Adrenal gland (tissue), 12 donors: Measurements from ENCODE around the gene MINDY3. TPM values are rescaled to one million over a fixed set of nuclear protein-coding genes. Genes with fewer than 3 reads are reported as not detected.

Experiments used
- DNase-seq, 7 donors: peaks; one replicate each; pipeline ENCODE4 v3.0.0-alpha.2; 2019 to 2020
- H3K27ac ChIP-seq, 5 donors: fragments of 200-600 bp; sonication (generic) in 4 of 5; 1 replicate in 3 of 5; 2 replicates in 2 of 5; pipeline versions ENCODE4 v1.5.1 to v1.8.0; 2016 to 2020; ENCODE audit warnings: mild to moderate bottlenecking in 1 of 5
- H3K27me3 ChIP-seq: fragments of 200-600 bp; 2 replicates; pipeline ENCODE4 v1.8.0; 2021
- H3K36me3 ChIP-seq, 2 donors: fragments of 200-600 bp; replicated peaks in 1 of 2; 1 replicate in 1 of 2; 2 replicates in 1 of 2; pipeline versions ENCODE4 v1.5.1 to v1.8.0; 2018 to 2022
- H3K4me1 ChIP-seq, 2 donors: fragments of 200-600 bp; replicated peaks in 1 of 2; 1 replicate in 1 of 2; 2 replicates in 1 of 2; pipeline versions ENCODE4 v1.5.1 to v1.8.0; 2018 to 2021
- H3K4me3 ChIP-seq, 4 donors: fragments of 200-600 bp; sonication (generic) in 3 of 4; one replicate each; pipeline ENCODE4 v1.5.1; 2016 to 2018
- H3K9me3 ChIP-seq, 3 donors: fragments of 200-600 bp; sonication (generic) in 1 of 3; replicated peaks in 1 of 3; 1 replicate in 2 of 3; 2 replicates in 1 of 3; pipeline versions ENCODE4 v1.5.1 to v1.8.0; 2016 to 2021
- CTCF ChIP-seq, 6 experiments: fragments of 450-650 bp in 4 of 6; fragments of 200-600 bp in 2 of 6; sonication (generic) in 1 of 6; IDR thresholded peaks; 1 replicate in 5 of 6; 2 replicates in 1 of 6; pipeline versions ENCODE4 v1.5.1 to v1.8.0; 2016 to 2021; ENCODE audit warnings: antibody characterized with exemption in 6 of 6, mild to moderate bottlenecking in 2 of 6, moderate library complexity in 1 of 6
- POLR2A ChIP-seq, 2 donors: fragments of 450-650 bp; IDR thresholded peaks; one replicate each; pipeline ENCODE4 v1.6.1; 2017; ENCODE audit warnings: antibody characterized with exemption in 2 of 2, mild to moderate bottlenecking in 2 of 2, moderate library complexity in 1 of 2
- WGBS, 4 donors: extraction: QIAGEN DNeasy Blood & Tissue Kit in 2 of 4; methylation state at CpG; one replicate each; pipeline versions ENCODE4 v1.1.5 to v1.1.7; 2013 to 2017; 5-methylcytosine and 5-hydroxymethylcytosine counted together
- intact Hi-C, 2 donors: fragments of 100-400 bp; cut with DNase I; formaldehyde crosslinking; loops; one replicate each; pipeline versions ENCODE4 v1.14.1 to v1.15.0; 2022 to 2023
- polyA plus RNA-seq, 3 donors: library from polyadenylated mRNA; stranded (reverse); fragments of 200-250 nt in 2 of 3; fragments of 350-450 nt in 1 of 3; fragmentation: Illumina TruSeq in 1 of 3; extraction: RNeasy Lipid Tissue Mini Kit (QIAGEN cat#74804) in 1 of 3; gene quantifications; one replicate each; pipeline ENCODE4 v1.2.3, GENCODE V29; 2013 to 2014
- total RNA-seq, 9 donors: library from RNA; depleted of rRNA in 4 of 9; stranded (reverse); fragments of >200 nt in 4 of 9; fragments of 120-200 nt in 1 of 9; fragmentation: NEBNext Ultra II Directional in 1 of 9; extraction: Animal tissue kit (Norgen Biotek cat#: 25700) in 1 of 9; gene quantifications; one replicate each; pipeline versions ENCODE4 v1.1.0 to v1.2.4, GENCODE V29; 2013 to 2023
- donor health status: healthy with polysubstance abuse.
- donor health status: Bipolar disorder and iron deficiency.
- donor health status: DM: yes; HTN: yes; CAD: no.
- donor health status: DM: no; HTN: no; CAD: no.
- donor health status: DM: no; HTN: no; CAD: no.
- donor health status: DM: yes; HTN: yes; CAD: no.

Gene MINDY3
- total and polyA plus RNA-seq, 12 donors, result 16.7 to 40.3 (median 32.2) TPM

DNA sequence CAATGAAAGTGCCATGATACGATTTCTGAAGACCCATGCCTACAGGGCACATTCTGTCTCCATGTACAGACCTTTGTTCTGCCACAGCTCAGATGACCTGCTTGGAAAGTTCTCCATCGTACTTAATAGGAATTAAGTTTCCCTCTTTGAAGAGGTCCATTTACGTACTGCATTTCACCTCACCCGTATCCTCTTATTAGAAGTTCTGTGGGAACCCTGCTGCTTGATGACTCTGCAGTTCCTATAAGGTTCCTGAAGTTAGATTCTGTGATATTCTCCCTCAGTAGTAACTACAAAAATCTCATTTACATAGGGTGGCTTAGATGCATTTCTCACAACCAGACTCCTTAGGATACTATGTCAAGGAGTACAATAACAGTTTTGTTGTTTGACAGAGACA is 50.9 kb downstream of the MINDY3 start:
- no peak for TF ChIP-seq POLR2A (IDR thresholded peaks at IDR 0.05)
- TF ChIP-seq CTCF (IDR thresholded peaks at IDR 0.05), result no peak

DNA sequence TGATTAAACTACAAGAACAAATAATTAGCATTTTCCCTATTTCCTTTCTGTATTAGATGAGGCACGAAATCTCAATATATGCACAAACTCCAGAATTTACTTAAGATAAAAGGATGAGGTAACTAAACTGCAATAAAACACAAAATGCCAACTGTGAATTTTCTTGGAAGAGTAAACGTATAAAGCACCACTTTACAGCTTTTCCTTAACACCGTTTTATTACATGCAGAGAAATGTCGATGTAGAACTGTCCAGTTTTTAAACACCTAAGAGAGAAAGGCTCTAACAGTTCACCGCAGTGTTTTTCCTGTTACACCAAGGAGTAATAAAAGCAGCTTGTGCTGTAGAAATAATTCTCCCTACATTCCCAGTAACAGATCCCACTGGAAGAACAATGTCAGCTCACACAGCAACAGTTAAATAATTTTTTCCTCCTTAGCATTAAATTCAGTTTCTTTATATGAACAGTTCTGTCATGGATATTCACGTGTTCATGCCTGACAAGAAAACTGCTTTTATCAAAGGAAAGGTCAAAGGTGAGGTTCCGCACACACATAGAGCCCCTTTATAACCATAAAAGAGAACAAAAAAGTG is 52.0 kb downstream of the MINDY3 start:
- Histone ChIP-seq H3K27ac (no peak overlapping the region), H3K4me1 (no peaks in the 10 kb centered on the region), H3K36me3 (no peaks in the 10 kb centered on the region), H3K27me3 (no peaks in the 10 kb centered on the region), H3K9me3 (no peaks in the 10 kb centered on the region), H3K4me3 (no peak overlapping the region)
- intact Hi-C loops, result no loop called here
- DNase-seq, result no peak
- WGBS, 4 donors, result 91 to 93% (median 92%) methylated on average over 7 of the region's 7 CpGs
- TF ChIP-seq POLR2A (IDR thresholded peaks at IDR 0.05) (no peak), CTCF (IDR thresholded peaks at IDR 0.05) (no peak)

More for the DNA sequence above, 50.9 kb downstream of the MINDY3 start:
- DNase-seq, result no peak
- Histone ChIP-seq H3K27me3 (no peaks in the 10 kb centered on the region), H3K27ac (no peak overlapping the region), H3K9me3 (no peaks in the 10 kb centered on the region), H3K36me3 (no peaks in the 10 kb centered on the region), H3K4me3 (no peak overlapping the region), H3K4me1 (no peaks in the 10 kb centered on the region)
- intact Hi-C loops, result no loop called here
- 91 to 99% (median 94%) methylated on average over 4 of the region's 4 CpGs for WGBS, 4 donors

GRCh38 chr10:15805395-15806058 is 54.8 kb downstream of the MINDY3 start:
- Histone ChIP-seq H3K4me1 (no peaks in the 10 kb centered on the region), H3K27ac (no peak overlapping the region), H3K4me3 (no peak overlapping the region), H3K36me3 (no peaks in the 10 kb centered on the region), H3K27me3 (no peaks in the 10 kb centered on the region), H3K9me3 (no peaks in the 10 kb centered on the region)
- intact Hi-C loops, result no loop called here
- 90 to 94% (median 92%) methylated on average over 5 of the region's 5 CpGs for WGBS, 4 donors
- TF ChIP-seq POLR2A (IDR thresholded peaks at IDR 0.05) (no peak), CTCF (IDR thresholded peaks at IDR 0.05) (no peak)
- DNase-seq, result no peak

- H3K27me3 ChIP-seq, result no peaks in the 10 kb centered on the region
- TF ChIP-seq CTCF (IDR thresholded peaks at IDR 0.05) (no peak), POLR2A (IDR thresholded peaks at IDR 0.05) (no peak)
- no peaks in the 10 kb centered on the region for H3K4me1 ChIP-seq
- H3K36me3 ChIP-seq, result no peaks in the 10 kb centered on the region
- H3K27ac ChIP-seq, result no peak overlapping the region
- intact Hi-C loops, result no loop called here
- no peak overlapping the region for H3K4me3 ChIP-seq
- no peak for DNase-seq
- 92 to 97% (median 94%) methylated on average over 4 of the region's 4 CpGs for WGBS, 4 donors
- H3K9me3 ChIP-seq, result no peaks in the 10 kb centered on the region
Observed at GRCh38 chr10:15804109-15804508, 56.2 kb downstream of the MINDY3 start.
